Left ventricle myocardium inferior (tissue), 1 donor: ENCODE results near the gene FLRT1. TPM values are rescaled to one million over a fixed set of nuclear protein-coding genes. Genes with fewer than 3 reads are reported as not detected.
A peak's percentile ranks its signal among the peaks of the same experiment; 100 is the strongest.

ENCODE experiments used
- DNase-seq: peaks from one replicate; pipeline ENCODE4 v3.0.0-alpha.2; 2020
- H3K27ac ChIP-seq: fragments of 200-600 bp; replicated peaks from 2 replicates; pipeline ENCODE4 v1.8.0; 2021
- H3K27me3 ChIP-seq: fragments of 200-600 bp; 2 replicates; pipeline ENCODE4 v1.8.0; 2021; ENCODE audit warnings: low read depth
- H3K36me3 ChIP-seq: fragments of 200-600 bp; 2 replicates; pipeline ENCODE4 v1.8.0; 2021
- H3K4me1 ChIP-seq: fragments of 200-600 bp; 2 replicates; pipeline ENCODE4 v1.8.0; 2021
- H3K4me3 ChIP-seq: fragments of 200-600 bp; 2 replicates; pipeline ENCODE4 v1.8.0; 2021; ENCODE audit warnings: mild to moderate bottlenecking, moderate library complexity
- H3K9me3 ChIP-seq: fragments of 200-600 bp; replicated peaks from 2 replicates; pipeline ENCODE4 v1.8.0; 2021
- CTCF ChIP-seq: fragments of 200-600 bp; IDR thresholded peaks from 2 replicates; pipeline ENCODE4 v1.8.0; 2021; ENCODE audit warnings: antibody characterized with exemption, mild to moderate bottlenecking, borderline replicate concordance
- intact Hi-C: fragments of 100-400 bp; cut with micrococcal nuclease; formaldehyde crosslinking; loops from one replicate; pipeline ENCODE4 v1.11.0; 2022
- total RNA-seq: library from RNA; stranded (reverse); fragmentation: NEBNext Ultra II Directional; extraction: Animal tissue kit (Norgen Biotek cat#: 25700); gene quantifications from one replicate; pipeline ENCODE4 v1.2.1, GENCODE V29; 2021
- donor health status: DM: no; HTN: yes; CAD: no; lungs with severe emphysema.

FLRT1 gene
- total RNA-seq, 1 donor from 2014 or later, result 0.44 TPM

DNA sequence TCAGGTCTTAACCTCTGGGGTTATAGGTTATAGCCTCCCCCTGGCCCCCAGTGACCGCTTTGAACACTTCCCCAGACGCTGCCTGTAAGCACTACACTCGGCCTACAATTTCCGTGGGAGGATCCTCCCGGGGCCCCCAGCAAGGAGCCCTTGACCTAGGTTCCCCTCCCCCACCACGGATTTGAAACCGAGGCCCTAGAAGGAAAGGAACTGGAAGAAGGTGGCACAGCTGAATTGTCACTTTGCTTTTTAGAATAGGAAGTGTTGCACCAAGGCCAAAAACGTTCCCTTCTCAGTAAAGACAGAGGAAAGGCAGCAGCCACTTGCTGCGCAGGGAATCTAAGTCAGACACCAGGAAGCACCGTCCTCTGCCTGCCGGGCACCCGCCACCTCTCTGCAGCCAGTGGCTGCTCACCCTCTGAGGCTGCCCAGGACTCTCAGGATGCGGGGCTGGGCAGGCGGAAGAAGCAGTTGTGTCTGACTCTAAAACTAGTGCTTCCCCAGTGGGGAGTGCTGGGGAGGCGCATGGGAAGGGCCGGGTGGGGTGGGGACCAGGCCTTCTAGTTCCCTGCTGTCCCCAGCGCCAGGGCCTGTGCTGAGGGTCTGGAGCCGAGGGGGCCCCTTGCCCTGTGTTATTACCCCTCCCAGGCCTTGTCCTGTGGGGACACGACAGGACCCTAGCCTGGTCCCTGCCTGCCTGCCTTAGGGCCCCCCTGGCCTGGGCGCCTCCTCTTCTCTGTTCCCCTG is 7.9 kb upstream of the FLRT1 start:
- intact Hi-C loops, result no loop called here
- Histone ChIP-seq H3K4me3 (peak overlapping the region; percentile 14), H3K27me3 (peaks cover 10% of the 10 kb centered on the region), H3K36me3 (no peaks in the 10 kb centered on the region), H3K9me3 (no peaks in the 10 kb centered on the region), H3K4me1 (peaks cover 18% of the 10 kb centered on the region), H3K27ac (no peak overlapping the region)
- DNase-seq, result no peak
- no peak for TF ChIP-seq CTCF

- Histone ChIP-seq H3K9me3 (no peaks in the 10 kb centered on the region), H3K4me3 (peak overlapping the region; percentile 14)
- no peak for DNase-seq
Measured at GRCh38 chr11:64028398-64029115, 7.2 kb upstream of the FLRT1 start.

GRCh38 chr11:64029773-64030172 is 6.0 kb upstream of the FLRT1 start:
- DNase-seq, result no peak

More at GRCh38 chr11:64028398-64029115, 7.2 kb upstream of the FLRT1 start:
- H3K4me1 ChIP-seq, result peaks cover 16% of the 10 kb centered on the region
- intact Hi-C loops, result no loop called here
- no peaks in the 10 kb centered on the region for H3K36me3 ChIP-seq
- no peak overlapping the region for H3K27ac ChIP-seq
- H3K27me3 ChIP-seq, result peaks cover 10% of the 10 kb centered on the region
- no peak for TF ChIP-seq CTCF

GRCh38 chr11:64031001-64031400 is 4.7 kb upstream of the FLRT1 start:
- intact Hi-C loops, result no loop called here
- Histone ChIP-seq H3K27ac (no peak overlapping the region), H3K36me3 (no peaks in the 10 kb centered on the region), H3K4me3 (no peak overlapping the region), H3K4me1 (peaks cover 18% of the 10 kb centered on the region), H3K27me3 (peaks cover 26% of the 10 kb centered on the region), H3K9me3 (no peaks in the 10 kb centered on the region)
- TF ChIP-seq CTCF, result no peak
- no peak for DNase-seq

More at GRCh38 chr11:64029773-64030172, 6.0 kb upstream of the FLRT1 start:
- peaks cover 10% of the 10 kb centered on the region for H3K4me1 ChIP-seq
- H3K9me3 ChIP-seq, result no peaks in the 10 kb centered on the region
- no peaks in the 10 kb centered on the region for H3K36me3 ChIP-seq
- H3K27ac ChIP-seq, result no peak overlapping the region
- no peak for TF ChIP-seq CTCF
- no peak overlapping the region for H3K4me3 ChIP-seq
- peaks cover 17% of the 10 kb centered on the region for H3K27me3 ChIP-seq
- intact Hi-C loops, result no loop called here

GRCh38 chr11:64032050-64032449 is 3.7 kb upstream of the FLRT1 start:
- peaks cover 36% of the 10 kb centered on the region for H3K27me3 ChIP-seq
- intact Hi-C loops, result no loop called here
- no peak for TF ChIP-seq CTCF

More at GRCh38 chr11:64032050-64032449, 3.7 kb upstream of the FLRT1 start:
- H3K4me3 ChIP-seq, result no peak overlapping the region
- H3K4me1 ChIP-seq, result peaks cover 29% of the 10 kb centered on the region
- no peak overlapping the region for H3K27ac ChIP-seq
- no peaks in the 10 kb centered on the region for H3K36me3 ChIP-seq
- no peak for DNase-seq
- no peaks in the 10 kb centered on the region for H3K9me3 ChIP-seq
